H9 (cell line): Measurements from ENCODE around the gene AKT1. TPM values are rescaled to one million over a fixed set of nuclear protein-coding genes. Genes with fewer than 3 reads are reported as not detected.

Source experiments
- DNase-seq: peaks from one replicate; pipeline ENCODE4 v3.0.0-alpha.2; 2017
- H2AFZ ChIP-seq: one replicate; pipeline ENCODE4 v1.6.1; 2013; ENCODE audit warnings: mild to moderate bottlenecking, low read length, control low read depth, moderate library complexity
- H2AK5ac ChIP-seq: 2 replicates; pipeline ENCODE4 v1.6.1; 2013; ENCODE audit warnings: low read length, control low read depth, mixed read lengths; ENCODE audit not compliant: insufficient read length
- H2BK120ac ChIP-seq: one replicate; pipeline ENCODE4 v1.6.1; 2013; ENCODE audit warnings: low read depth, mild to moderate bottlenecking, low read length, control low read depth, inconsistent platforms; ENCODE audit not compliant: poor library complexity, severe bottlenecking
- H2BK12ac ChIP-seq: 2 replicates; pipeline ENCODE4 v1.6.1; 2013; ENCODE audit warnings: low read length, control low read depth, mixed read lengths, low read depth; ENCODE audit not compliant: insufficient read length
- H2BK15ac ChIP-seq: 2 replicates; pipeline ENCODE4 v1.6.1; 2013; ENCODE audit warnings: low read depth, low read length, control low read depth
- H2BK20ac ChIP-seq: one replicate; pipeline ENCODE4 v1.6.1; 2013; ENCODE audit warnings: low read depth, mild to moderate bottlenecking, low read length, control low read depth, inconsistent platforms; ENCODE audit not compliant: poor library complexity, severe bottlenecking
- H2BK5ac ChIP-seq: 2 replicates; pipeline ENCODE4 v1.6.1; 2013; ENCODE audit warnings: low read length, control low read depth, mixed read lengths; ENCODE audit not compliant: insufficient read length
- H3K14ac ChIP-seq: 2 replicates; pipeline ENCODE4 v1.6.1; 2013; ENCODE audit warnings: low read length, control low read depth; ENCODE audit not compliant: insufficient read depth
- H3K18ac ChIP-seq: 2 replicates; pipeline ENCODE4 v1.6.1; 2013; ENCODE audit warnings: low read depth, mild to moderate bottlenecking, mixed read lengths, low read length, control low read depth; ENCODE audit not compliant: insufficient read length
- H3K23ac ChIP-seq: 2 replicates; pipeline ENCODE4 v1.6.1; 2013; ENCODE audit warnings: low read length, control low read depth, mixed read lengths, low read depth; ENCODE audit not compliant: insufficient read length
- H3K23me2 ChIP-seq: 2 replicates; pipeline ENCODE4 v1.6.1; 2013; ENCODE audit warnings: low read depth, mild to moderate bottlenecking, mixed read lengths, low read length, control low read depth; ENCODE audit not compliant: insufficient read length, poor library complexity, severe bottlenecking
- H3K27ac ChIP-seq: 2 replicates; pipeline ENCODE4 v1.5.1; 2013; ENCODE audit warnings: low read length, control low read depth, mixed read lengths, low read depth; ENCODE audit not compliant: insufficient read length
- H3K27me3 ChIP-seq: 2 replicates; pipeline ENCODE4 v1.6.1; 2013; ENCODE audit warnings: low read length, control low read depth, inconsistent platforms; ENCODE audit not compliant: insufficient read depth
- H3K4ac ChIP-seq: 2 replicates; pipeline ENCODE4 v1.6.1; 2013; ENCODE audit warnings: low read depth, mild to moderate bottlenecking, control low read depth, inconsistent platforms, low read length, moderate library complexity
- H3K4me1 ChIP-seq: 2 replicates; pipeline ENCODE4 v1.6.1; 2013; ENCODE audit warnings: low read length, control low read depth, inconsistent platforms; ENCODE audit not compliant: insufficient read depth
- H3K4me2 ChIP-seq: 2 replicates; pipeline ENCODE4 v1.6.1; 2013; ENCODE audit warnings: low read length, control low read depth, mixed read lengths; ENCODE audit not compliant: insufficient read length, insufficient read depth
- H3K56ac ChIP-seq: 2 replicates; pipeline ENCODE4 v1.6.1; 2013; ENCODE audit warnings: low read depth, mild to moderate bottlenecking, mixed read lengths, low read length, control low read depth; ENCODE audit not compliant: insufficient read length
- H3K79me1 ChIP-seq: 2 replicates; pipeline ENCODE4 v1.6.1; 2013; ENCODE audit warnings: low read depth, mild to moderate bottlenecking, moderate library complexity, low read length, control low read depth, inconsistent platforms; ENCODE audit not compliant: insufficient read depth, poor library complexity, severe bottlenecking
- H3K79me2 ChIP-seq: 2 replicates; pipeline ENCODE4 v1.6.1; 2013; ENCODE audit warnings: low read length, control low read depth, inconsistent platforms; ENCODE audit not compliant: insufficient read depth
- H3K9ac ChIP-seq: 2 replicates; pipeline ENCODE4 v1.6.1; 2013; ENCODE audit warnings: low read length, control low read depth, mixed read lengths; ENCODE audit not compliant: insufficient read length; ENCODE audit errors: extremely low read depth
- H3K9me3 ChIP-seq: one replicate; pipeline ENCODE4 v1.6.1; 2013; ENCODE audit warnings: low read depth, low read length, inconsistent platforms; ENCODE audit not compliant: control insufficient read depth
- H3T11ph ChIP-seq: one replicate; pipeline ENCODE4 v1.6.1; 2013; ENCODE audit warnings: mild to moderate bottlenecking, low read length, control low read depth, inconsistent platforms
- H4K20me1 ChIP-seq: one replicate; pipeline ENCODE4 v1.6.1; 2013; ENCODE audit not compliant: control insufficient read depth, insufficient read length, insufficient read depth
- H4K5ac ChIP-seq: 2 replicates; pipeline ENCODE4 v1.6.1; 2013; ENCODE audit warnings: low read depth, mild to moderate bottlenecking, mixed read lengths, low read length, control low read depth; ENCODE audit not compliant: insufficient read length
- H4K8ac ChIP-seq: replicated peaks from 2 replicates; pipeline ENCODE4 v1.6.1; 2013; ENCODE audit warnings: low read length, control low read depth, mixed read lengths, low read depth; ENCODE audit not compliant: insufficient read length
- H4K91ac ChIP-seq: 2 replicates; pipeline ENCODE4 v1.6.1; 2013; ENCODE audit warnings: low read depth, mild to moderate bottlenecking, moderate library complexity, mixed read lengths, low read length, control low read depth; ENCODE audit not compliant: insufficient read length
- H3K27ac Mint-ChIP-seq, 3 experiments: 2 replicates in 2 of 3; 3 replicates in 1 of 3; pipeline ENCODE4 v1.8.0; 2020 to 2021; ENCODE audit warnings: mixed read lengths in 3 of 3, mild to moderate bottlenecking in 1 of 3, moderate library complexity in 1 of 3
- H3K27me3 Mint-ChIP-seq: 2 replicates; pipeline ENCODE4 v1.8.0; 2021; ENCODE audit warnings: low read depth, mild to moderate bottlenecking, moderate library complexity, mixed read lengths
- H3K36me3 Mint-ChIP-seq, 3 experiments: 2 replicates in 2 of 3; 3 replicates in 1 of 3; pipeline ENCODE4 v1.8.0; 2020 to 2021; ENCODE audit warnings: low read depth in 3 of 3, mixed read lengths in 3 of 3; ENCODE audit not compliant: insufficient read depth in 1 of 3
- H3K4me1 Mint-ChIP-seq, 2 experiments: 2 replicates each; pipeline ENCODE4 v1.8.0; 2020; ENCODE audit warnings: mixed read lengths in 2 of 2
- H3K4me3 Mint-ChIP-seq, 2 experiments: 2 replicates in 1 of 2; 3 replicates in 1 of 2; pipeline ENCODE4 v1.8.0; 2020 to 2021; ENCODE audit warnings: mild to moderate bottlenecking in 2 of 2, mixed read lengths in 2 of 2, moderate library complexity in 1 of 2
- H3K9me3 Mint-ChIP-seq, 2 experiments: 2 replicates in 1 of 2; 3 replicates in 1 of 2; pipeline ENCODE4 v1.8.0; 2020; ENCODE audit warnings: mild to moderate bottlenecking in 2 of 2, mixed read lengths in 2 of 2, moderate library complexity in 1 of 2
- CTCF ChIP-seq: fragments of 200-600 bp; sonication (generic); conservative IDR thresholded peaks from 3 replicates; pipeline ENCODE4 v1.8.0; 2021; ENCODE audit warnings: antibody characterized with exemption, mild to moderate bottlenecking
- WGBS: extraction: QIAGEN DNeasy Blood & Tissue Kit; methylation state at CpG from one replicate; pipeline ENCODE4 v1.1.7; 2013; ENCODE audit warnings: missing lambda C conversion rate, low lambda C conversion rate, mixed read lengths; ENCODE audit not compliant: insufficient read length; ENCODE audit errors: extremely low coverage; 5-methylcytosine and 5-hydroxymethylcytosine counted together
- total RNA-seq: library from RNA; stranded (reverse); gene quantifications from 2 replicates; pipeline ENCODE4 v1.2.1, GENCODE V29; 2021

Gene AKT1
- total RNA-seq, 1 experiment from 2014 or later: 101 TPM

GRCh38 chr14:104821971-104822608, 26.5 kb upstream of the AKT1 start:
- Histone ChIP-seq H4K5ac (no peak overlapping the region), H4K91ac (no peak overlapping the region), H2AK5ac (no peak overlapping the region), H2BK20ac (no peak overlapping the region), H2AFZ (no peak overlapping the region), H2BK12ac (no peak overlapping the region), H3K79me2 (no peaks in the 10 kb centered on the region), H3T11ph (no peak overlapping the region), H3K79me1 (no peaks in the 10 kb centered on the region), H3K56ac (no peak overlapping the region), H3K9ac (no peak overlapping the region), H3K4me1 (no peaks in the 10 kb centered on the region), H3K4me2 (no peak overlapping the region), H3K4ac (no peak overlapping the region), H2BK120ac (no peak overlapping the region), H2BK15ac (no peak overlapping the region), H3K27ac (no peak overlapping the region), H2BK5ac (no peak overlapping the region), H4K8ac (no peak overlapping the region), H3K27me3 (peaks cover 6% of the 10 kb centered on the region; the same call in 1 of the 2 replicates), H3K18ac (no peak overlapping the region), H3K9me3 (no peaks in the 10 kb centered on the region), H3K14ac (no peak overlapping the region), H3K23ac (no peak overlapping the region), H3K23me2 (peaks cover 11% of the 10 kb centered on the region), H4K20me1 (no peaks in the 10 kb centered on the region)
- Mint-ChIP-seq H3K27ac (no peak overlapping the region), H3K36me3 (peaks cover 5 to 16% (median 6%) of the 10 kb centered on the region in 3 experiments; a peak in 6 of 7 replicates), H3K4me1 (peaks cover 12 to 19% of the 10 kb centered on the region in 2 experiments), H3K27me3 (peaks cover 30% of the 10 kb centered on the region), H3K4me3 (peak overlapping the region in 1 of 2 experiments; percentile 29; a peak in 1 of 5 replicates), H3K9me3 (peaks cover 10 to 12% of the 10 kb centered on the region in 2 experiments)
- no CpG with 5 or more reads among the region's 27 CpGs for WGBS
- no peak for TF ChIP-seq CTCF
- no peak for DNase-seq
